Measurements from ENCODE around the gene TRAF3IP1.
A peak's percentile ranks its signal among the peaks of the same experiment; 100 is the strongest.

The TRAF3IP1 gene

DNA sequence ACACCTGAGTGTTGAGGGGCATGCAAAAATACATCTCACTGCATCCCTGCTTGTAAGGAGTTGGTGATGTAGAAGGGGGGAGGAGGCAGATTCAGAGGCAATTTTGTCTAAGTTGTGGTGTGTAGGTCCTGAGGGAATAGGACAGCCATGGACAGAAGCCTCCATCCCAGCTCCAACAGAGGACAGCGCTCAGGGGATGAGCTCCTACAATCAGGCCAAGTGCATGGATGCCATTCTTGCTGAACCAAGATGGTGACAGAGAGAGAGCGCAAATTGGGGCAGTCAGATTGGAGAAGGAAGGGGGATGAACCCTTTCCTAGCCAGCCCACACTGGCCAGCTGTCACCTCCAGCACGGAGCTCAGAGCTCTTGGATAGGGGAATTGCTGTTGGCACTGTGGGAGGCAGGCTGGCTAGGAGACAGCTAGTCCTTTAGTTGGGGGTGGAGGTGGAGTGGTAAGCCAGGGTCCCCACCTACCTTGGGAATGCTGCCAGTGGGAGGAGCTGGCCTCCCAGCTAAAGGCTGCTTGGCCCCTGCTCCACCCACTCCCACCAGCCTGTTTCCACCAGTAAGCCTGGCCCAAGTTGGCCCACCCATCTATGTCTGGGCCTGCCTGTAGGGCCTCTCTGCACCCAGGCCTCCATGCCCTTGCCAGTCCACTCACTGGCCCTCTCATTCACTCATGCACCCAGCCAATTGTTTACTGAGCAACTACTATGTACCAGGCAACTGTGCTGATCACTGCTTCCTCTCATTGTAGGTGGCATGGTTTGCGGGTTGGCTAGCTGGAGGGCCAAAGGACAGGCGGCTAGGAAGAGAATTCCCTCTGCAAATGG is 29.4 kb upstream of the TRAF3IP1 start:
- Histone ChIP-seq H4K8ac (ENCODE audit: low read depth, low read length) (no peak overlapping the region), H3K36me3 (replicated peaks in 1 of 2; ENCODE audit: control insufficient read depth in 2 of 2, insufficient read depth in 2 of 2, low read length in 2 of 2) (no peaks in the 10 kb centered on the region), H2BK15ac (ENCODE audit: low read length) (no peak overlapping the region), H2BK120ac (ENCODE audit: low read depth, low read length) (no peak overlapping the region), H3K9me3 (replicated peaks in 1 of 2; ENCODE audit: control insufficient read depth in 2 of 2, insufficient read depth in 1 of 2, low read depth in 1 of 2, low read length in 2 of 2) (peaks cover 0 to 2% of the 10 kb centered on the region in 2 donors), H2BK5ac (ENCODE audit: low read length) (no peak overlapping the region), H2AK5ac (ENCODE audit: low read depth, low read length) (peak overlapping the region; percentile 6), H3K4me2 (ENCODE audit: insufficient read depth, low read length, poor library complexity, severe bottlenecking) (no peak overlapping the region), H3K18ac (ENCODE audit: low read length) (no peak overlapping the region), H3K14ac (ENCODE audit: low read length) (no peak overlapping the region), H4K91ac (ENCODE audit: low read depth, low read length, poor library complexity) (no peak overlapping the region), H2AFZ (ENCODE audit: low read length) (no peak overlapping the region), H2BK12ac (ENCODE audit: low read length) (no peak overlapping the region), H3K4ac (ENCODE audit: low read length) (no peak overlapping the region), H3K27ac (replicated peaks; ENCODE audit: low read length) (no peak overlapping the region), H3K79me1 (ENCODE audit: low read depth, low read length) (no peaks in the 10 kb centered on the region), H3K4me3 (ENCODE audit: low read length in 2 of 2) (no peak overlapping the region), H3K23ac (ENCODE audit: low read depth, low read length, poor library complexity) (no peak overlapping the region), H3K4me1 (ENCODE audit: control insufficient read depth in 2 of 2, insufficient read depth in 1 of 2, low read depth in 1 of 2, low read length in 2 of 2) (peaks cover 24 to 32% of the 10 kb centered on the region in 2 donors), H3K9ac (ENCODE audit: low read depth, low read length, poor library complexity) (no peak overlapping the region), H3K27me3 (ENCODE audit: control insufficient read depth in 3 of 3, insufficient read depth in 3 of 3, low read depth in 1 of 3, low read length in 3 of 3) (peaks cover 0 to 11% (median 0%) of the 10 kb centered on the region in 3 experiments)
- no CpG with 5 or more reads among the region's 5 CpGs for WGBS, 2 donors (ENCODE audit: extremely low coverage in 2 of 2, insufficient read length in 2 of 2, insufficient replicate concordance in 1 of 2)
- no peak for DNase-seq (ENCODE audit: low spot score)

DNA sequence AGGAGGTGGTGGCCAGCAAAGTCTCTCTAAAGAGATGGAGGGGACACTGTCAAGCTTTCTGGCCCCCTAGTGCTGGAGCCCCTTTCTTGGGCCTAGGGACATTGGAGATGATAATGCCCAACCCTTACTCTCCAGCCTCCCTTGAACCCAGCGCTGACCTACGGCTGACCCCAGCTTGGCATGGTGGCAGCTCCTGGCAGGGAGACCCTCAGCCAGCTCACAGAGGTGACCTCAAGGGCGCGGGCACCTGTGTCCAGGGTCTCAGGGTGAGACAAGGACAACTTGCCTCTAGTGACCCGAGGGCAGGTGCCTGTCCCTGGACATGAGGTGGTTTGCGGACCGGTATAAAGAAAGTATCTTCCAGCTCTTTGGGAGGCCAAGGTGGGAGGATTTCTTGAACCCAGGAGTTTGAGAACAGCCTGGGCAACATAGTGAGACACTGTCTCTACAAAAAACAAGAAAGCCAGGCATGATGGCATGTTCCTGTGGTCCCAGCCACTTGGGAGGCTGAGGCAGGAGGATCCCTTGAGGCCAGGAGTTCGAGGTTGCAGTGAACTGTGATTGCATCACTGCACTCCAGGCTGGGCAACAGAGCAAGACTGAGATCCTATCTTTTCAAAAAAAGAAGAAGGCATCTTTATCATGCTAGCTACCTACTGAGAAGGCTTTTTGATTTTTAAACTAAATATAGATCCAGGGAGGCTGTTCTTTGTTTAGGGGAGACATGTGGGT is 28.6 kb upstream of the TRAF3IP1 start:
- H2BK15ac ChIP-seq (ENCODE audit: low read length) = no peak overlapping the region
- peak overlapping the region; percentile 69 for H3K4ac ChIP-seq (ENCODE audit: low read length)
- H3K4me2 ChIP-seq (ENCODE audit: insufficient read depth, low read length, poor library complexity, severe bottlenecking) = no peak overlapping the region
- no peak overlapping the region for H2AFZ ChIP-seq (ENCODE audit: low read length)
- H3K79me1 ChIP-seq (ENCODE audit: low read depth, low read length) = no peaks in the 10 kb centered on the region
- no peak overlapping the region for H4K8ac ChIP-seq (ENCODE audit: low read depth, low read length)
- no peak overlapping the region for H3K4me3 ChIP-seq (ENCODE audit: low read length in 2 of 2)
- H3K27me3 ChIP-seq (ENCODE audit: control insufficient read depth in 3 of 3, insufficient read depth in 3 of 3, low read depth in 1 of 3, low read length in 3 of 3) = peaks cover 0 to 13% (median 0%) of the 10 kb centered on the region in 3 experiments
- no peak overlapping the region for H4K91ac ChIP-seq (ENCODE audit: low read depth, low read length, poor library complexity)
- no peak overlapping the region for H3K14ac ChIP-seq (ENCODE audit: low read length)
- no peak overlapping the region for H3K27ac ChIP-seq (replicated peaks; ENCODE audit: low read length)
- no peak overlapping the region for H2BK5ac ChIP-seq (ENCODE audit: low read length)
- no peak overlapping the region for H2BK120ac ChIP-seq (ENCODE audit: low read depth, low read length)
- no CpG with 5 or more reads among the region's 8 CpGs for WGBS, 2 donors (ENCODE audit: extremely low coverage in 2 of 2, insufficient read length in 2 of 2, insufficient replicate concordance in 1 of 2)
- peaks cover 0 to 2% of the 10 kb centered on the region in 2 donors for H3K9me3 ChIP-seq (replicated peaks in 1 of 2; ENCODE audit: control insufficient read depth in 2 of 2, insufficient read depth in 1 of 2, low read depth in 1 of 2, low read length in 2 of 2)
- H3K23ac ChIP-seq (ENCODE audit: low read depth, low read length, poor library complexity) = no peak overlapping the region
- H3K9ac ChIP-seq (ENCODE audit: low read depth, low read length, poor library complexity) = no peak overlapping the region
- H3K36me3 ChIP-seq (replicated peaks in 1 of 2; ENCODE audit: control insufficient read depth in 2 of 2, insufficient read depth in 2 of 2, low read length in 2 of 2) = no peaks in the 10 kb centered on the region
- H3K18ac ChIP-seq (ENCODE audit: low read length) = no peak overlapping the region
- H2AK5ac ChIP-seq (ENCODE audit: low read depth, low read length) = peak overlapping the region; percentile 35
- H3K4me1 ChIP-seq (ENCODE audit: control insufficient read depth in 2 of 2, insufficient read depth in 1 of 2, low read depth in 1 of 2, low read length in 2 of 2) = peaks cover 19 to 24% of the 10 kb centered on the region in 2 donors
- no peak for DNase-seq (ENCODE audit: low spot score)
- peak overlapping the region; percentile 14 for H2BK12ac ChIP-seq (ENCODE audit: low read length)

DNA sequence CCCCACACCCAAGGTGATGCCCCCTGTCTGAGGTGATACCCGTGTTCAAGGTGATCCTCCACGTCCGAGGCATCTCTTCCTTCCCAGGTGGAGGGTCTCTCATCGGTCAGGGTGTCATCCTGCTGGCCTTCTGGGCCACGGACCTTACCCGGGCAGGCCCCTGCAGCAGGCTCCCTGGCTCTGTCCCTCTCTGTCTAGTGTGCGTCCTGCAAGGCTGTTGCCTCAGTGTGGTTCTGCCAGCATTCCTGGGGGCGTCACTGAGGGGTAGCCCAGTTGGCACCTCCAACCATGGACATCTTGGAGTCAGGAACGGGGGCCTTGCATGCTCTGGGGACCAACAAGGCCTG is 26.3 kb upstream of the TRAF3IP1 start:
- Histone ChIP-seq H4K91ac (ENCODE audit: low read depth, low read length, poor library complexity) (no peak overlapping the region), H3K14ac (ENCODE audit: low read length) (no peak overlapping the region), H2BK120ac (ENCODE audit: low read depth, low read length) (no peak overlapping the region), H3K27me3 (ENCODE audit: control insufficient read depth in 3 of 3, insufficient read depth in 3 of 3, low read depth in 1 of 3, low read length in 3 of 3) (peaks cover 0 to 21% (median 0%) of the 10 kb centered on the region in 3 experiments), H3K79me1 (ENCODE audit: low read depth, low read length) (no peaks in the 10 kb centered on the region), H3K4me1 (ENCODE audit: control insufficient read depth in 2 of 2, insufficient read depth in 1 of 2, low read depth in 1 of 2, low read length in 2 of 2) (peaks cover 17% of the 10 kb centered on the region in 2 donors), H3K4me2 (ENCODE audit: insufficient read depth, low read length, poor library complexity, severe bottlenecking) (no peak overlapping the region), H3K36me3 (replicated peaks in 1 of 2; ENCODE audit: control insufficient read depth in 2 of 2, insufficient read depth in 2 of 2, low read length in 2 of 2) (no peaks in the 10 kb centered on the region), H4K8ac (ENCODE audit: low read depth, low read length) (no peak overlapping the region), H3K9me3 (replicated peaks in 1 of 2; ENCODE audit: control insufficient read depth in 2 of 2, insufficient read depth in 1 of 2, low read depth in 1 of 2, low read length in 2 of 2) (peaks cover 0 to 2% of the 10 kb centered on the region in 2 donors), H3K23ac (ENCODE audit: low read depth, low read length, poor library complexity) (no peak overlapping the region), H3K4me3 (ENCODE audit: low read length in 2 of 2) (peak overlapping the region in 1 of 2 donors; percentile 6), H3K9ac (ENCODE audit: low read depth, low read length, poor library complexity) (peak overlapping the region; percentile 6), H3K27ac (replicated peaks; ENCODE audit: low read length) (no peak overlapping the region), H3K4ac (ENCODE audit: low read length) (no peak overlapping the region), H2BK5ac (ENCODE audit: low read length) (peak overlapping the region; percentile 4), H2AK5ac (ENCODE audit: low read depth, low read length) (no peak overlapping the region), H2BK12ac (ENCODE audit: low read length) (no peak overlapping the region), H2AFZ (ENCODE audit: low read length) (no peak overlapping the region), H2BK15ac (ENCODE audit: low read length) (no peak overlapping the region), H3K18ac (ENCODE audit: low read length) (peak overlapping the region; percentile 4)
- no CpG with 5 or more reads among the region's 9 CpGs for WGBS, 2 donors (ENCODE audit: extremely low coverage in 2 of 2, insufficient read length in 2 of 2, insufficient replicate concordance in 1 of 2)
- DNase-seq (ENCODE audit: low spot score) = no peak

Measured in neuronal stem cell (in vitro differentiated cells).